Neuronal stem cell (in vitro differentiated cells): ENCODE results near the gene SHC2. TPM values are rescaled to one million over a fixed set of nuclear protein-coding genes. Genes with fewer than 3 reads are reported as not detected.

Experiments
- DNase-seq: peaks from one replicate; pipeline ENCODE4 v3.0.0-alpha.2; 2013; ENCODE audit warnings: low spot score
- H2AFZ ChIP-seq: one replicate; pipeline ENCODE4 v1.6.1; 2013; ENCODE audit warnings: mild to moderate bottlenecking, low read length, inconsistent platforms
- H2AK5ac ChIP-seq: 2 replicates; pipeline ENCODE4 v1.6.1; 2013; ENCODE audit warnings: low read depth, mild to moderate bottlenecking, inconsistent platforms, low read length, moderate library complexity, mixed read lengths
- H2BK120ac ChIP-seq: 2 replicates; pipeline ENCODE4 v1.6.1; 2013; ENCODE audit warnings: low read depth, mild to moderate bottlenecking, inconsistent platforms, low read length, moderate library complexity, mixed read lengths
- H2BK12ac ChIP-seq: one replicate; pipeline ENCODE4 v1.6.1; 2013; ENCODE audit warnings: low read length, inconsistent platforms
- H2BK15ac ChIP-seq: 2 replicates; pipeline ENCODE4 v1.6.1; 2013; ENCODE audit warnings: mild to moderate bottlenecking, low read length, inconsistent platforms, mixed read lengths
- H2BK5ac ChIP-seq: one replicate; pipeline ENCODE4 v1.6.1; 2013; ENCODE audit warnings: inconsistent platforms, mild to moderate bottlenecking, low read length, moderate library complexity
- H3K14ac ChIP-seq: one replicate; pipeline ENCODE4 v1.6.1; 2013; ENCODE audit warnings: low read length, inconsistent platforms
- H3K18ac ChIP-seq: 2 replicates; pipeline ENCODE4 v1.6.1; 2013; ENCODE audit warnings: low read length, inconsistent platforms
- H3K23ac ChIP-seq: 2 replicates; pipeline ENCODE4 v1.6.1; 2013; ENCODE audit warnings: low read depth, mild to moderate bottlenecking, mixed read lengths, low read length, inconsistent platforms; ENCODE audit not compliant: poor library complexity
- H3K27ac ChIP-seq: replicated peaks from 3 replicates; pipeline ENCODE4 v1.5.1; 2013; ENCODE audit warnings: low read length, inconsistent platforms
- H3K27me3 ChIP-seq, 3 experiments: 2 replicates each; pipeline ENCODE4 v1.6.1; 2013; ENCODE audit warnings: low read length in 3 of 3, mild to moderate bottlenecking in 2 of 3, inconsistent platforms in 1 of 3, low read depth in 1 of 3, mixed read lengths in 1 of 3, moderate library complexity in 1 of 3; ENCODE audit not compliant: control insufficient read depth in 3 of 3, insufficient read depth in 3 of 3
- H3K36me3 ChIP-seq, 2 donors: replicated peaks in 1 of 2; 2 replicates each; pipeline ENCODE4 v1.6.1; 2013; ENCODE audit warnings: low read length in 2 of 2; ENCODE audit not compliant: control insufficient read depth in 2 of 2, insufficient read depth in 2 of 2
- H3K4ac ChIP-seq: 2 replicates; pipeline ENCODE4 v1.6.1; 2013; ENCODE audit warnings: inconsistent platforms, mild to moderate bottlenecking, low read length, moderate library complexity
- H3K4me1 ChIP-seq, 2 donors: 1 replicate in 1 of 2; 2 replicates in 1 of 2; pipeline ENCODE4 v1.6.1; 2013; ENCODE audit warnings: low read length in 2 of 2, low read depth in 1 of 2; ENCODE audit not compliant: control insufficient read depth in 2 of 2, insufficient read depth in 1 of 2
- H3K4me2 ChIP-seq: one replicate; pipeline ENCODE4 v1.6.1; 2013; ENCODE audit warnings: mild to moderate bottlenecking, low read length, inconsistent platforms; ENCODE audit not compliant: insufficient read depth, poor library complexity, severe bottlenecking
- H3K4me3 ChIP-seq, 2 donors: 2 replicates each; pipeline ENCODE4 v1.5.1; 2013; ENCODE audit warnings: low read length in 2 of 2, mild to moderate bottlenecking in 2 of 2, inconsistent platforms in 1 of 2, moderate library complexity in 1 of 2
- H3K79me1 ChIP-seq: one replicate; pipeline ENCODE4 v1.6.1; 2013; ENCODE audit warnings: low read depth, mild to moderate bottlenecking, inconsistent platforms, low read length, moderate library complexity
- H3K9ac ChIP-seq: one replicate; pipeline ENCODE4 v1.6.1; 2013; ENCODE audit warnings: mild to moderate bottlenecking, low read depth, low read length, inconsistent platforms; ENCODE audit not compliant: poor library complexity
- H3K9me3 ChIP-seq, 2 donors: replicated peaks in 1 of 2; 2 replicates each; pipeline versions ENCODE3 to v1.6.1; 2013; ENCODE audit warnings: low read length in 2 of 2, mild to moderate bottlenecking in 2 of 2, inconsistent platforms in 1 of 2, low read depth in 1 of 2, mixed read lengths in 1 of 2, moderate library complexity in 1 of 2; ENCODE audit not compliant: control insufficient read depth in 2 of 2, insufficient read depth in 1 of 2
- H4K8ac ChIP-seq: one replicate; pipeline ENCODE4 v1.6.1; 2013; ENCODE audit warnings: low read depth, mild to moderate bottlenecking, inconsistent platforms, low read length, moderate library complexity
- H4K91ac ChIP-seq: one replicate; pipeline ENCODE4 v1.6.1; 2013; ENCODE audit warnings: low read length, low read depth, mild to moderate bottlenecking, inconsistent platforms; ENCODE audit not compliant: poor library complexity
- WGBS, 2 donors: extraction: QIAGEN DNeasy Blood & Tissue Kit; methylation state at CpG; one replicate each; pipeline ENCODE4 v1.1.7; 2013; ENCODE audit warnings: missing lambda C conversion rate in 2 of 2, mixed read lengths in 1 of 2; ENCODE audit not compliant: insufficient read length in 2 of 2, insufficient replicate concordance in 1 of 2; ENCODE audit errors: extremely low coverage in 2 of 2; 5-methylcytosine and 5-hydroxymethylcytosine counted together
- polyA plus RNA-seq, 2 experiments: library from polyadenylated mRNA; stranded (reverse); fragments of 200-250 nt; gene quantifications; one replicate each; pipeline ENCODE4 v1.2.3, GENCODE V29; 2013

SHC2 gene, protein sequence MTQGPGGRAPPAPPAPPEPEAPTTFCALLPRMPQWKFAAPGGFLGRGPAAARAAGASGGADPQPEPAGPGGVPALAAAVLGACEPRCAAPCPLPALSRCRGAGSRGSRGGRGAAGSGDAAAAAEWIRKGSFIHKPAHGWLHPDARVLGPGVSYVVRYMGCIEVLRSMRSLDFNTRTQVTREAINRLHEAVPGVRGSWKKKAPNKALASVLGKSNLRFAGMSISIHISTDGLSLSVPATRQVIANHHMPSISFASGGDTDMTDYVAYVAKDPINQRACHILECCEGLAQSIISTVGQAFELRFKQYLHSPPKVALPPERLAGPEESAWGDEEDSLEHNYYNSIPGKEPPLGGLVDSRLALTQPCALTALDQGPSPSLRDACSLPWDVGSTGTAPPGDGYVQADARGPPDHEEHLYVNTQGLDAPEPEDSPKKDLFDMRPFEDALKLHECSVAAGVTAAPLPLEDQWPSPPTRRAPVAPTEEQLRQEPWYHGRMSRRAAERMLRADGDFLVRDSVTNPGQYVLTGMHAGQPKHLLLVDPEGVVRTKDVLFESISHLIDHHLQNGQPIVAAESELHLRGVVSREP
- 29.6 TPM for polyA plus RNA-seq (2013, experiment 1 of 2)
- polyA plus RNA-seq (2013, experiment 2 of 2), result 28.3 TPM

DNA sequence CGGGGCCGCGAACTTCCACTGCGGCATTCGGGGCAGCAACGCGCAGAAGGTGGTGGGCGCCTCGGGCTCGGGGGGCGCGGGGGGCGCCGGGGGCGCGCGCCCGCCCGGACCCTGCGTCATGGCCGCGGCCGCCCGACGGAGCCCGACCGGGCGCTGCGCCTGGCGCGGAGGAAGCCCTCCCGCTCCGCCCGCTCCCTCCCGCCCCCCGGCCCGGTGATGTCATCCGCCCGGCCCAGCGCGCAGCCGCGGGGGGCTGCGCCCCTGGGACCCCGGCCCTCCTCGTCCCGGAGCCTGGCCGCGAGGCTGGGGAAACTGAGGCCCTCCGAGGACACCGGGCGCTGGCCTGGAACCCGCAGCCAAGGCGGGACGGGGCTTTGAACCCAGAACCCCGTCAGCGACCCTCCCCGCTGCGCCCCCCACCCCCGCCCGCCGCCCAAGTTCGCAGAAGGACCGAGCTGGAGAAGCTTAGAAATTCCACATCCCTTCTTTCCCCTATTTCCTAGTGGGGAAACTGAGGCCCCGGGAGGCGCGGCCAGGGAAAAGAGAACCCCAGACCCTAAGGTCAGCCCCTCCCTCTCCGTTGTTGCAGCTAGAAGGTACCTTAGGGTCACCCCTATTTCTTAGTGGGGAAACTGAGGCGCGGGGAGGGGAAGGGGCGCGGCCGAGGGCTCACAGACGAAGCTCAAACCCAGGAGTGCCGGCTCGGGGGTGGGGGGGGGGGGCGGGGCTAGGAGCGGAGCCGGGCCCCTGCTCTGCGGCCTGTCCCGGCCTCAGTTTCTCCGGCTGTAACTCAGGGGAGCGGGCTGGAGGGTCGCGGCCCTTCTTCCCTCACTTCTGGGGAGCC, at the start of gene SHC2:
Gene SHC2, minus strand, starts transcription at position 157 of the 844 bp plus-strand sequence. Its CDS starts 37 bp downstream, at position 120.
- Histone ChIP-seq H3K9ac (peak within 1 kb of the TSS; percentile 94), H3K18ac (peak within 1 kb of the TSS; percentile 99), H3K27ac (no peak within 1 kb of the TSS), H3K23ac (peak within 1 kb of the TSS; percentile 97), H3K36me3 (no peaks in the 10 kb centered on the region), H3K4me3 (peak within 1 kb of the TSS; percentile 57 to 82), H2BK5ac (peak within 1 kb of the TSS; percentile 59), H2AK5ac (peak within 1 kb of the TSS; percentile 88), H2BK120ac (peak within 1 kb of the TSS; percentile 16), H3K4me2 (peak within 1 kb of the TSS; percentile 98), H2AFZ (peak within 1 kb of the TSS; percentile 92), H3K4me1 (peaks cover 5 to 10% of the 10 kb centered on the region in 2 donors), H3K4ac (peak within 1 kb of the TSS; percentile 76), H4K91ac (no peak within 1 kb of the TSS), H3K14ac (peak within 1 kb of the TSS; percentile 94), H2BK12ac (peak within 1 kb of the TSS; percentile 41), H2BK15ac (peak within 1 kb of the TSS; percentile 96), H3K79me1 (peaks cover 5% of the 10 kb centered on the region), H3K9me3 (no peaks in the 10 kb centered on the region), H4K8ac (no peak within 1 kb of the TSS), H3K27me3 (peaks cover 0 to 28% (median 13%) of the 10 kb centered on the region in 3 experiments)
- WGBS, 2 donors, result no CpG with 5 or more reads among the region's 85 CpGs
- DNase-seq, result no peak

DNA sequence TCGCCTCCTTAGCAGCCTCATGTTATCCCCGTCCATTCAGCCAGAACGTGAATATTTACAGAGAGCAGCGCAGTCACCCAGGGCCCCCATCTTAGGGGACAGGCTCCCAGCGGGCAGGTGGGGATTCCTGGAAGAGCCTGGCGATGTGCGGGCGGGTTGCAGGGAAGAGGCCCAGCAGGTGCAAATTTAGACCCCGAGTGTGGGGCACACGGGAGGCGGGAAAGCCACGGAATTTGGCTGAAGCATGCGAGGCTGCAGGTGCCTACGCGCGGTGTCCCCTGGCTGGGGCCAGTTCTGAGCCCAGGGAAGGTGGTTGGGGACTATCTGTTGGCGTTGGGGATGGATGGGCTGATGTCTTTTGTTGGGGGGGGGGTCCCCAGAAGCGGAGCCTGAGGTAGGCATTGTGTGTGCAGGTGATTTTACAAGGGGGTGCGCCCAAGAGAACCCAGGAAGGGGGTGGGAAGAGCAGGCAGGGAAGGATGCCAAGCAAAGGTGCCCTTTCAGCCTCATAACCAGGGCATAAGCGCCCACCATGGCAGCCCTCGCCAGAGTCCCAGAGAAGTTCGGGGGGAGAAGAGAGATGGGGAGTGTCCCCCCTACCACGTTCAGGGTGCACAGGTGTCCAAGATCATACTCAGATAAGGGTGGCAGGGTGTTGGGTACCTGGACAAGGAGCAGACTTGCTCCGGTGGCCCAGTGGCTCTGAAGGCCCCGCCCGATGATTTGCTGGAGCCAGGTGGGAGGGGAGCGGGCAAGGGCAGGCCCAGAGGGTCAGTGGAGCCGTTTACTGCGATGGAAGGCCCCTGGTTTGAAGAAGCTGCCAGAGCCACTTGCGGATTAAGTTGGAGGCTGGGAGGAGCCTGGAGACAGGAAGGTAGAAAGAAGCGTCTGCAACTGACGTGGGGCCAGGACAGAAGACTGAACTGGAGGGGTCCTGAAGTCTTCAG, 47.6 kb upstream of the SHC2 start:
- Histone ChIP-seq H3K36me3 (peaks cover 3 to 9% of the 10 kb centered on the region in 2 donors), H3K9ac (no peak overlapping the region), H2BK12ac (no peak overlapping the region), H3K4me3 (peak overlapping the region; percentile 78 to 94), H4K91ac (no peak overlapping the region), H3K27ac (no peak overlapping the region), H3K4me1 (peaks cover 19 to 24% of the 10 kb centered on the region in 2 donors), H2BK15ac (no peak overlapping the region), H3K18ac (peak overlapping the region; percentile 31), H3K79me1 (peaks cover 4% of the 10 kb centered on the region), H3K14ac (no peak overlapping the region), H3K9me3 (no peaks in the 10 kb centered on the region), H3K27me3 (no peaks in the 10 kb centered on the region), H2AK5ac (peak overlapping the region; percentile 85), H2BK120ac (no peak overlapping the region), H3K4ac (no peak overlapping the region), H3K4me2 (peak overlapping the region; percentile 61), H2BK5ac (no peak overlapping the region), H2AFZ (peak overlapping the region; percentile 84), H3K23ac (no peak overlapping the region), H4K8ac (peak overlapping the region; percentile 89)
- WGBS, 2 donors, result no CpG with 5 or more reads among the region's 32 CpGs
- DNase-seq, result no peak

DNA sequence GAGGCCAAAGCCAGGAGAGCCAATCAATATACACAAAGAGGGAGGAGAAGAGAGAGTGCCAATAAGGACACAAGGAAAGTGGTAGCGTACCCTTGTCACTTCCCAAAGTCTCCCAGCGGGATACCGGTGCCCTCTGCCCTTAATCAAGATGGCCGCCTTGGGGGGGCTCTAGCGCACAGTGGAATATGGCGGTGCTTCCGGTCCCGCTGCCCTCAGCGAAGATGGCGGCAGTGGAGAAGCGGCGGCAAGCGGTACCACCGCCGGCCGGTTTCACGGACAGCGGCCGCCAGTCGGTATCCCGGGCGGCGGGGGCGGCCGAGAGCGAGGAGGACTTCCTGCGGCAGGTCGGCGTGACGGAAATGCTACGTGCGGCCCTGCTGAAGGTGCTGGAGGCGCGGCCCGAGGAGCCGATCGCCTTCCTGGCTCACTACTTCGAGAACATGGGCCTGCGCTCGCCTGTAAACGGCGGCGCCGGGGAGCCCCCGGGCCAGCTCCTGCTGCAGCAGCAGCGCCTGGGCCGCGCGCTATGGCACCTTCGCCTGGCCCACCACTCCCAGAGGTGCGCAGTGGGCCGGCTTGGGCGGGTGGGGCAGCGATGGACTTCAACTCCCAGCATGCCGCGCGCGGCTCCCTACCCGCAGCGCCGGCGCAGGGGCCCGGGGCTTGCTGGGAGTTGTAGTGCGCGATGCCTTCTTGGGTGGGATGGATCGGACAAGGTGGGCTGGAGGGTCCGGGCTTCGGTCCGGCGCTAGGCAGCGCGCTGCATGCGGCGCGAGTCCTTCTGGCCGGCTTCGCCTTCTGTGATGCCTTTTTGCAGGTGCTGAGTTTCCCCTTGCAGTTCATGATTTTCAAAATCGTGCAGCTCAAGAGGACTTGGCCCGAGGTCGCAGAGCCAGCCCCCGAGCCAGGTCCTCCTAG, 46.7 kb upstream of the SHC2 start, which contains the start of gene TPGS1:
Gene TPGS1, plus strand, starts transcription at position 212 of the 918 bp plus-strand sequence. Its CDS starts 10 bp downstream, at position 222.
- Histone ChIP-seq H4K8ac (peak within 1 kb of the TSS; percentile 89), H3K36me3 (peaks cover 2 to 9% of the 10 kb centered on the region in 2 donors), H2BK15ac (peak within 1 kb of the TSS; percentile 88), H3K4me1 (peaks cover 16 to 19% of the 10 kb centered on the region in 2 donors), H4K91ac (no peak within 1 kb of the TSS), H2BK5ac (peak within 1 kb of the TSS; percentile 76), H3K23ac (peak within 1 kb of the TSS; percentile 85), H3K4ac (peak within 1 kb of the TSS; percentile 55), H3K79me1 (peaks cover 2% of the 10 kb centered on the region), H2BK120ac (peak within 1 kb of the TSS; percentile 58), H3K14ac (no peak within 1 kb of the TSS), H2AK5ac (peak within 1 kb of the TSS; percentile 85), H2AFZ (peak within 1 kb of the TSS; percentile 84), H2BK12ac (peak within 1 kb of the TSS; percentile 73), H3K4me2 (peak within 1 kb of the TSS; percentile 71), H3K27me3 (no peaks in the 10 kb centered on the region), H3K4me3 (peak within 1 kb of the TSS; percentile 78 to 94), H3K18ac (peak within 1 kb of the TSS; percentile 99), H3K9ac (peak within 1 kb of the TSS; percentile 96), H3K27ac (peak within 1 kb of the TSS; percentile 97), H3K9me3 (peaks cover 0 to 4% of the 10 kb centered on the region in 2 donors)
- no CpG with 5 or more reads among the region's 81 CpGs for WGBS, 2 donors
- DNase-seq, result peak; percentile 99
